ENCODE measurements around the gene NUDT16L1. TPM values are rescaled to one million over a fixed set of nuclear protein-coding genes. Genes with fewer than 3 reads are reported as not detected.

Gene NUDT16L1
- total and polyA plus RNA-seq, 9 of the 15 experiments (the other 6 are each of a cell fraction or from before 2014, with no cell fraction given) = 1.4 to 37.6 (median 13.7) TPM

- peaks cover 6% of the 10 kb centered on the region; the same call in 1 of the 3 replicates for H3K79me2 ChIP-seq (ENCODE audit: control insufficient read depth, insufficient read depth, low read length)
- peaks cover 0 to 4% of the 10 kb centered on the region in 2 experiments; a peak in 2 of 5 replicates for H3K4me1 ChIP-seq (replicated peaks in 1 of 2; ENCODE audit: control insufficient read depth in 2 of 2, insufficient read depth in 2 of 2, low read length in 2 of 2)
- no peak overlapping the region for H3K27ac ChIP-seq (ENCODE audit: extremely low read depth, low read depth, low read length)
- no peaks in the 10 kb centered on the region for H3K9me1 ChIP-seq (ENCODE audit: control insufficient read depth, insufficient read depth, low read length)
- H3K36me3 ChIP-seq (ENCODE audit: control insufficient read depth, insufficient read depth, low read length) = peaks cover 73% of the 10 kb centered on the region
- in situ Hi-C loops (cut with MboI) = no loop called here
- ATAC-seq (no peak), DNase-seq (ENCODE audit: extremely low read depth in 1 of 4, low spot score in 3 of 4) (no peak), FAIRE-seq (no peak)
- no peak overlapping the region for H2AFZ ChIP-seq (ENCODE audit: low read depth, low read length)
- peaks cover 6% of the 10 kb centered on the region for H4K20me1 ChIP-seq (replicated peaks; ENCODE audit: control insufficient read depth, insufficient read depth, low read length)
- H3K4me3 ChIP-seq = no peak overlapping the region
- BruUV-seq (replicated peaks) = no TSS peak
- H3K9ac ChIP-seq (ENCODE audit: insufficient read depth in 1 of 2, low read depth in 2 of 2, low read length in 2 of 2) = no peak overlapping the region
- H3K4me2 ChIP-seq (ENCODE audit: insufficient read depth, low read length) = no peak overlapping the region
- 92% methylated on average over 18 of the region's 18 CpGs for WGBS (ENCODE audit: insufficient coverage, low coverage, missing lambda C conversion rate)
- ChIA-PET POLR2A (interaction anchor here (2.1 kb wide), 1 partner anchor 8 kb away, joined by 8 read pairs; the partner anchor contains the start of genes ANKS3 and DNAAF8), CTCF (ENCODE audit: low intra/inter-chr PET ratio) (no interaction called here)
- intact Hi-C loops (cut with micrococcal nuclease) = no loop called here
- no peak for TF ChIP-seq NFIX (CRISPR knock-in tag; IDR thresholded peaks at IDR 0.05; ENCODE audit: low read depth)
- TF ChIP-seq ZBTB43 (CRISPR knock-in tag; IDR thresholded peaks at IDR 0.05) = no peak
- no peak for TF ChIP-seq TSC22D4 (tag; IDR thresholded peaks at IDR 0.05)
- TF ChIP-seq SIX5 (IDR thresholded peaks at IDR 0.05; ENCODE audit: borderline replicate concordance in 1 of 2, insufficient read depth in 1 of 2, low read depth in 1 of 2, low read length in 2 of 2) = no peak
- no peak for TF ChIP-seq SP1 (CRISPR knock-in tag; IDR thresholded peaks at IDR 0.05)
- no peak for TF ChIP-seq NFRKB (IDR thresholded peaks at IDR 0.05; ENCODE audit: low read depth)
- no peak for TF ChIP-seq GTF3C2 (IDR thresholded peaks at IDR 0.05; ENCODE audit: borderline replicate concordance, extremely low read depth, insufficient read length)
- no peak for TF ChIP-seq ZNF124 (CRISPR knock-in tag; IDR thresholded peaks at IDR 0.05)
- TF ChIP-seq ZNF324 (CRISPR knock-in tag; IDR thresholded peaks at IDR 0.05) = no peak
- TF ChIP-seq MNT (conservative IDR thresholded peaks at IDR 0.05) = no peak
- TF ChIP-seq ZNF384 (IDR thresholded peaks at IDR 0.05; ENCODE audit: low read depth, low read length) = no peak
- no peak for TF ChIP-seq ZNF165 (CRISPR knock-in tag; IDR thresholded peaks at IDR 0.05; ENCODE audit: borderline replicate concordance)
- H3K27me3 ChIP-seq (ENCODE audit: control insufficient read depth in 2 of 2, insufficient read depth in 2 of 2, low read length in 2 of 2) = no peaks in the 10 kb centered on the region
- no peaks in the 10 kb centered on the region for H3K9me3 ChIP-seq (replicated peaks; ENCODE audit: control insufficient read depth, insufficient read depth, low read depth, low read length)
Observed at GRCh38 chr16:4726616-4727015, 33.3 kb downstream of the NUDT16L1 start.
